Transverse colon (tissue), 4 donors: ENCODE data around the gene TMC7.

Experiments
- EP300 ChIP-seq: sonication (generic); formaldehyde crosslinking; IDR thresholded peaks from one replicate; pipeline ENCODE4 v1.6.1; 2017; ENCODE audit warnings: antibody characterized with exemption, low read depth
- POLR2A ChIP-seq: fragments of 450-650 bp; IDR thresholded peaks from one replicate; pipeline ENCODE4 v1.6.1; 2016; ENCODE audit warnings: antibody characterized with exemption, mild to moderate bottlenecking, moderate library complexity
- POLR2AphosphoS5 ChIP-seq, 3 donors: sonication (generic); formaldehyde crosslinking; IDR thresholded peaks; one replicate each; pipeline ENCODE4 v1.6.1; 2016; ENCODE audit warnings: antibody characterized with exemption in 3 of 3
- TF ChIP-seq, protein P1 (sequence below), 5 experiments: fragments of 200-600 bp in 3 of 5; fragments of 450-650 bp in 2 of 5; sonication (generic) in 3 of 5; IDR thresholded peaks; 1 replicate in 2 of 5; 2 replicates in 3 of 5; pipeline ENCODE4 v1.5.1; 2016 to 2017; ENCODE audit warnings: antibody characterized with exemption in 5 of 5, inconsistent platforms in 3 of 5, mild to moderate bottlenecking in 2 of 5, moderate library complexity in 1 of 5

DNA sequence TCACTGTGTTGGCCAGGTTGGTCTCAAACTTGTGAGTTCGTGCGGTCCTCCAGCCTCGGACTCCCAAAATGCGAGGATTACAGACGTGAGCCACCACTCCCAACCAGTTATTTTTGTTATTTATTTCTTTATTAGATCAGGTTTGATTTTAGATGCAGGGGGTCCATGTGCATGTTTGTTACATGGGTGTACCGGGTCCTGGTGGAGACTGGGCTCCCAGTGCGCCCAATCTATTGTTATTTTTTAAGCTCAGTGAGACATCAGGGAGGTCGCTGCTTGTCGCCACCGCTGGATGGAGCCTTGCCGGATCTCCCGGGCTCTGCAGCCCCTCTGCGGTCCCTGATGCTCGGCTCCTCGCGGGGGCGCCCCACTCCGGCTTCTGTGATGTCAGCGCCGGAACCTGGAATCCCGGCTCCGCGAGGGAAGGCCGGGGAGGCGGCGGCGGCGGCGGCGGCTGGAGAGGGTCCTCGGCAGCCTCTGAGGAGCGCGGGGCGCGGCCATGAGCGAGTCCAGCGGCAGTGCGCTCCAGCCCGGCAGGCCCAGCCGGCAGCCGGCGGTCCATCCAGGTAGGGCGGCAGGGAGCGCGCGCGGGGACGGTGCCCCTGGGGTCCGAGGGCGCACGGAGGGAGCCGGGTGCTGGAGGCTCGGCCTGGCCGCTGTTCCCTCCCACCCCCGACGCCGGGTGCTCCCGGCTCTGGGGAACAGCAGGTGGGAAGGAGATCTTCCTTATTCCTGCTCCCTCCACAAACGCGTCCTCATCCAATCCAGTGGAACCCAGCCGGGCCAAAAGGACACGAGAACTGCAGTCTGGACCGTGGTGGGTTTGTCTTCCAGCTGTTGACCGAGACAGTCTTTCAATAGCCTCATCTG is at the start of gene TMC7:
- TF ChIP-seq POLR2AphosphoS5 (IDR thresholded peaks at IDR 0.05) (peak in 1 of 3 donors; percentile 42), EP300 (no peak), POLR2A (no peak)
- TF ChIP-seq, protein P1, sequence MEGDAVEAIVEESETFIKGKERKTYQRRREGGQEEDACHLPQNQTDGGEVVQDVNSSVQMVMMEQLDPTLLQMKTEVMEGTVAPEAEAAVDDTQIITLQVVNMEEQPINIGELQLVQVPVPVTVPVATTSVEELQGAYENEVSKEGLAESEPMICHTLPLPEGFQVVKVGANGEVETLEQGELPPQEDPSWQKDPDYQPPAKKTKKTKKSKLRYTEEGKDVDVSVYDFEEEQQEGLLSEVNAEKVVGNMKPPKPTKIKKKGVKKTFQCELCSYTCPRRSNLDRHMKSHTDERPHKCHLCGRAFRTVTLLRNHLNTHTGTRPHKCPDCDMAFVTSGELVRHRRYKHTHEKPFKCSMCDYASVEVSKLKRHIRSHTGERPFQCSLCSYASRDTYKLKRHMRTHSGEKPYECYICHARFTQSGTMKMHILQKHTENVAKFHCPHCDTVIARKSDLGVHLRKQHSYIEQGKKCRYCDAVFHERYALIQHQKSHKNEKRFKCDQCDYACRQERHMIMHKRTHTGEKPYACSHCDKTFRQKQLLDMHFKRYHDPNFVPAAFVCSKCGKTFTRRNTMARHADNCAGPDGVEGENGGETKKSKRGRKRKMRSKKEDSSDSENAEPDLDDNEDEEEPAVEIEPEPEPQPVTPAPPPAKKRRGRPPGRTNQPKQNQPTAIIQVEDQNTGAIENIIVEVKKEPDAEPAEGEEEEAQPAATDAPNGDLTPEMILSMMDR (IDR thresholded peaks at IDR 0.05) = peak; percentile 52 to 90 (median 72)
